Activated CD8-positive, alpha-beta memory T cell treated with anti-CD3 and anti-CD28 coated beads, Interleukin-2, amount 50 U/mL, for 1 hour (primary cell): ENCODE data around the gene MT1A.
"Not testable (repeated sequence)": the region's sequence is repeated elsewhere in the genome, so short reads cannot be mapped to it uniquely, and the experiment has no call there.

Experiments used
- DNase-seq: peaks from one replicate; pipeline ENCODE4 v3.0.0-alpha.2; 2020; ENCODE audit errors: extremely low read depth

Gene MT1A

GRCh38 chr16:56657555-56658326 is 19.3 kb downstream of the MT1A start, which contains the start of gene MT1F:
Gene MT1F (plus strand): TSS chr16:56657959. CDS start chr16:56658059, 100 bp downstream.
- DNase-seq = no peak

GRCh38 chr16:56658327-56658875 is 19.9 kb downstream of the MT1A start:
- no peak for DNase-seq

- no peak for DNase-seq
These were observed 24.2 kb downstream of the MT1A start for GRCh38 chr16:56662357-56663354.

GRCh38 chr16:56664506-56664905 is 26.0 kb downstream of the MT1A start:
- no peak for DNase-seq

GRCh38 chr16:56665286-56666261 is 27.1 kb downstream of the MT1A start:
- not testable (repeated sequence) for DNase-seq

- DNase-seq = no peak
These were observed 29.4 kb downstream of the MT1A start, which contains the start of gene MT1G for GRCh38 chr16:56667581-56668571. Gene MT1G (minus strand): TSS chr16:56668065. CDS start chr16:56667993, 72 bp downstream.

- no peak for DNase-seq
These were observed 30.8 kb downstream of the MT1A start, which contains the start of gene MT1H for GRCh38 chr16:56669005-56669839. Gene MT1H (plus strand): TSS chr16:56669814. CDS start chr16:56669885, 71 bp downstream.

- no peak for DNase-seq
These were observed 31.6 kb downstream of the MT1A start for GRCh38 chr16:56669840-56670619.

GRCh38 chr16:56670620-56670934 is 32.1 kb downstream of the MT1A start:
- no peak for DNase-seq

- DNase-seq = not testable (repeated sequence)
These were observed 33.2 kb downstream of the MT1A start for GRCh38 chr16:56671691-56672090.

GRCh38 chr16:56672171-56672570 is 33.7 kb downstream of the MT1A start:
- DNase-seq = not testable (repeated sequence)

GRCh38 chr16:56672761-56673536 is 34.5 kb downstream of the MT1A start:
- DNase-seq = no peak

- DNase-seq = no peak
These were observed 35.5 kb downstream of the MT1A start for GRCh38 chr16:56673921-56674320.

GRCh38 chr16:56674570-56674969 is 36.1 kb downstream of the MT1A start:
- DNase-seq = not testable (repeated sequence)

GRCh38 chr16:56675685-56676210 is 37.3 kb downstream of the MT1A start:
- DNase-seq = no peak

GRCh38 chr16:56677474-56677873 is 39.0 kb downstream of the MT1A start:
- DNase-seq = no peak
